Tibial artery (tissue), 4 donors: ENCODE measurements around the gene NMU.
A peak's percentile ranks its signal among the peaks of the same experiment; 100 is the strongest.
"Not testable (repeated sequence)": the region's sequence is repeated elsewhere in the genome, so short reads cannot be mapped to it uniquely, and the experiment has no call there.

Source experiments
- DNase-seq, 2 donors: peaks; one replicate each; pipeline ENCODE4 v3.0.0-alpha.2; 2019
- H3K27ac ChIP-seq, 2 donors: fragments of 200-600 bp; sonication (generic) in 1 of 2; 1 replicate in 1 of 2; 2 replicates in 1 of 2; pipeline ENCODE4 v1.5.1; 2018 to 2019; ENCODE audit warnings: mild to moderate bottlenecking in 1 of 2
- H3K27me3 ChIP-seq, 2 donors: fragments of 200-600 bp; sonication (generic) in 1 of 2; one replicate each; pipeline versions ENCODE4 v1.5.1 to v1.6.0; 2016 to 2019
- H3K36me3 ChIP-seq, 3 donors: fragments of 200-600 bp; sonication (generic) in 2 of 3; one replicate each; pipeline ENCODE4 v1.5.1; 2016 to 2019; ENCODE audit warnings: mild to moderate bottlenecking in 2 of 3
- H3K4me1 ChIP-seq, 4 donors: fragments of 200-600 bp; sonication (generic) in 2 of 4; 1 replicate in 3 of 4; 2 replicates in 1 of 4; pipeline ENCODE4 v1.5.1; 2016 to 2019
- H3K4me3 ChIP-seq, 2 donors: fragments of 200-600 bp; sonication (generic) in 1 of 2; 1 replicate in 1 of 2; 2 replicates in 1 of 2; pipeline ENCODE4 v1.5.1; 2018 to 2019; ENCODE audit warnings: mild to moderate bottlenecking in 2 of 2
- H3K9me3 ChIP-seq, 3 donors: fragments of 200-600 bp; sonication (generic) in 1 of 3; one replicate each; pipeline ENCODE4 v1.5.1; 2016 to 2019
- intact Hi-C: fragments of 100-400 bp; cut with DNase I; formaldehyde crosslinking; loops from one replicate; pipeline ENCODE4 v1.15.0; 2023; ENCODE audit warnings: low total_unique reads
- TF ChIP-seq, protein P1 (sequence below), 2 experiments: fragments of 200-600 bp in 1 of 2; fragments of 450-650 bp in 1 of 2; IDR thresholded peaks; one replicate each; pipeline ENCODE4 v1.5.1; 2017 to 2019; ENCODE audit warnings: antibody characterized with exemption in 2 of 2, mild to moderate bottlenecking in 1 of 2, moderate library complexity in 1 of 2

NMU gene

GRCh38 chr4:55635741-55636655 lies at the start of gene NMU:
Gene NMU, minus strand, starts transcription at chr4:55636298. Its CDS starts 106 bp downstream, at chr4:55636192.
- Histone ChIP-seq H3K4me1 (peaks cover 0 to 24% (median 14%) of the 10 kb centered on the region in 4 donors), H3K36me3 (no peaks in the 10 kb centered on the region), H3K9me3 (no peaks in the 10 kb centered on the region), H3K27me3 (peaks cover 3 to 29% of the 10 kb centered on the region in 2 donors), H3K4me3 (peak within 1 kb of the TSS; percentile 39 to 49), H3K27ac (no peak within 1 kb of the TSS)
- TF ChIP-seq, protein P1, sequence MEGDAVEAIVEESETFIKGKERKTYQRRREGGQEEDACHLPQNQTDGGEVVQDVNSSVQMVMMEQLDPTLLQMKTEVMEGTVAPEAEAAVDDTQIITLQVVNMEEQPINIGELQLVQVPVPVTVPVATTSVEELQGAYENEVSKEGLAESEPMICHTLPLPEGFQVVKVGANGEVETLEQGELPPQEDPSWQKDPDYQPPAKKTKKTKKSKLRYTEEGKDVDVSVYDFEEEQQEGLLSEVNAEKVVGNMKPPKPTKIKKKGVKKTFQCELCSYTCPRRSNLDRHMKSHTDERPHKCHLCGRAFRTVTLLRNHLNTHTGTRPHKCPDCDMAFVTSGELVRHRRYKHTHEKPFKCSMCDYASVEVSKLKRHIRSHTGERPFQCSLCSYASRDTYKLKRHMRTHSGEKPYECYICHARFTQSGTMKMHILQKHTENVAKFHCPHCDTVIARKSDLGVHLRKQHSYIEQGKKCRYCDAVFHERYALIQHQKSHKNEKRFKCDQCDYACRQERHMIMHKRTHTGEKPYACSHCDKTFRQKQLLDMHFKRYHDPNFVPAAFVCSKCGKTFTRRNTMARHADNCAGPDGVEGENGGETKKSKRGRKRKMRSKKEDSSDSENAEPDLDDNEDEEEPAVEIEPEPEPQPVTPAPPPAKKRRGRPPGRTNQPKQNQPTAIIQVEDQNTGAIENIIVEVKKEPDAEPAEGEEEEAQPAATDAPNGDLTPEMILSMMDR (IDR thresholded peaks at IDR 0.05): no peak
- intact Hi-C loops: no loop called here
- peak; percentile 24 to 63 for DNase-seq

GRCh38 chr4:55684276-55684675 lies 48.2 kb upstream of the NMU start:
- no peak for DNase-seq
- no peak overlapping the region for H3K27ac ChIP-seq
- no peak overlapping the region for H3K4me3 ChIP-seq
- H3K4me1 ChIP-seq: no peaks in the 10 kb centered on the region
- no peaks in the 10 kb centered on the region for H3K36me3 ChIP-seq
- TF ChIP-seq, protein P1 (IDR thresholded peaks at IDR 0.05): no peak
- intact Hi-C loops: no loop called here
- no peaks in the 10 kb centered on the region for H3K27me3 ChIP-seq
- H3K9me3 ChIP-seq: no peaks in the 10 kb centered on the region

DNA sequence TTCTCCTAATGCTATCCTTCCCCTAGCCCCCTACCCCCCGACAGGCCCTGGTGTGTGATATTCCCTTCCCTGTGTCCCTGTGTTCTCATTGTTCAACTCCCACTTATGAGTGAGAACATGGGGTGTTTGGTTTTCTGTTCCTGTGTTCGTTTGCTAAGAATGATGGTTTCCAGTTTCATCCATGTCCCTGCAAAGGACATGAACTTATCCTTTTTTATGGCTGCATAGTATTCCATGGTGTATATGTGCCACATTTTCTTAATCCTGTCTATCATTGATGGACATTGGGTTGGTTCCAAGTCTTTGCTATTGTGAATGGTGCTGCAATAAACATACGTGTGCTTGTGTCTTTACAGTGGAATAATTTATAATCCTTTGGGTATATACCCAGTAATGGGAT lies 46.7 kb upstream of the NMU start:
- H3K4me1 ChIP-seq, H3K27ac ChIP-seq, intact Hi-C loops, H3K9me3 ChIP-seq, H3K27me3 ChIP-seq, DNase-seq, H3K36me3 ChIP-seq, H3K4me3 ChIP-seq: not testable (repeated sequence)

GRCh38 chr4:55682295-55682694 lies 46.2 kb upstream of the NMU start:
- intact Hi-C loops: no loop called here
- DNase-seq: no peak

GRCh38 chr4:55681430-55681829 lies 45.3 kb upstream of the NMU start:
- TF ChIP-seq, protein P1 (IDR thresholded peaks at IDR 0.05): no peak
- no peaks in the 10 kb centered on the region for H3K4me1 ChIP-seq
- intact Hi-C loops: no loop called here

More at GRCh38 chr4:55682295-55682694, 46.2 kb upstream of the NMU start:
- TF ChIP-seq, protein P1 (IDR thresholded peaks at IDR 0.05): no peak
- Histone ChIP-seq H3K27ac (no peak overlapping the region), H3K36me3 (no peaks in the 10 kb centered on the region), H3K9me3 (no peaks in the 10 kb centered on the region), H3K4me1 (no peaks in the 10 kb centered on the region), H3K27me3 (no peaks in the 10 kb centered on the region), H3K4me3 (no peak overlapping the region)

DNA sequence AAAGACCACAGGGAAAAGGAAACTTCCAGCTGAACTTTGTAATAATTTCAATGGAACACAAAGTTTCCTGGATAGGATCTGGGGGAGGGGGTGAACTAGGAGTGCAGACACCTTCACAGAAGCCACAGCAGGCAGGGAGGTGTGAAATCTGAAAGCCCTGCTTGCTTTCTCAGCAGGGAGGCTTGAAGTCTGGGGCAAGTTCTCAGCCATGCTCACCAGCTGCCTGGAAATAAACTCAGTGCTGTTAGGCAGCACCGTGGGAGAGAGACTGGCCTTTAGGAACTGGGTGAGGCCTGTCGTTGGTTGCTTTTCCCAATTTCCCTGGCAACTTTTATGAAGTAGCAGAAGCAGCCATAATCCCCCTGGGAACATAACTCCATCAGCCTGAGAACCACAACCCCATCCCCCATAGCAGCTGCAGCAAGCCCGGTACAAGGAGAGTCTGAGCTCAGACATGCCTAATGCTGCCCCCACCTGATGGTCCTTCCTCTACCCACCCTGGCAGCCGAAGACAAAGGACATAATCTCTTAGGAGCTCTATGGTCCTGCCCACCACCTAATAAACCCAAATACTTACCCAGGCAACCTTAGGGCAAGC lies 39.2 kb upstream of the NMU start:
- H3K9me3 ChIP-seq: no peaks in the 10 kb centered on the region
- no peak for DNase-seq
- intact Hi-C loops: no loop called here
- TF ChIP-seq, protein P1 (IDR thresholded peaks at IDR 0.05): no peak
- no peak overlapping the region for H3K27ac ChIP-seq
- peaks cover 0 to 4% of the 10 kb centered on the region in 2 donors for H3K27me3 ChIP-seq
- no peaks in the 10 kb centered on the region for H3K36me3 ChIP-seq
- H3K4me3 ChIP-seq: no peak overlapping the region
- no peaks in the 10 kb centered on the region for H3K4me1 ChIP-seq

More at GRCh38 chr4:55681430-55681829, 45.3 kb upstream of the NMU start:
- no peaks in the 10 kb centered on the region for H3K36me3 ChIP-seq
- H3K9me3 ChIP-seq: no peaks in the 10 kb centered on the region
- no peak for DNase-seq
- no peak overlapping the region for H3K27ac ChIP-seq
- H3K27me3 ChIP-seq: no peaks in the 10 kb centered on the region
- H3K4me3 ChIP-seq: no peak overlapping the region
